GM12892 (cell line): ENCODE data around the gene CDH2.

Experiments used
- POLR2A ChIP-seq: IDR thresholded peaks from 2 replicates; pipeline ENCODE4 v1.6.1; 2011; ENCODE audit warnings: low read depth, low read length, control low read depth
- POLR2AphosphoS5 ChIP-seq: IDR thresholded peaks from 2 replicates; pipeline ENCODE4 v1.6.1; 2011; ENCODE audit warnings: low read depth, low read length, control low read depth
- TAF1 ChIP-seq: IDR thresholded peaks from 2 replicates; pipeline ENCODE4 v1.6.1; 2011; ENCODE audit warnings: low read depth, mild to moderate bottlenecking, control low read depth, low read length, borderline replicate concordance

DNA sequence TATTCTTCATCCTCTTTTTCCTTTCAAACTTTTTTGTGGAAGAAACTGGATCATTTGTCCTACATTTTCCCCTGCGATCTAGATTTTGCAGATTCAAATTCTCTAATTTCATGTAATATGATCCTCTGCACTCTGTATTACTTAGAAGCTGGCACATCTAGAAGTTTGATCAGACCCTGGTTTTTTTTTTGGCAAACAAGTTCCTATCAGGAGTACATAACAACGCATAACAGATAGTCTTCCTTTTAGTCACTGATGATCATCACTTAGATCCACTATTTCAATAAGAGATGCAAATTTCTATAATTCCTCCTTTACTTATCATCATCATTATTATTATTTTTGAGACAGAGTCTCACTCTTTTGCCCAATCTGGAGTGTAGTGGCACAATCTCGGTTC lies 117.1 kb downstream of the CDH2 start:
- no peak for TF ChIP-seq POLR2AphosphoS5
- TF ChIP-seq POLR2A: no peak
- no peak for TF ChIP-seq TAF1
